ENCODE results near the gene KIAA0586.
A peak's percentile ranks its signal among the peaks of the same experiment; 100 is the strongest.

Gene KIAA0586

DNA sequence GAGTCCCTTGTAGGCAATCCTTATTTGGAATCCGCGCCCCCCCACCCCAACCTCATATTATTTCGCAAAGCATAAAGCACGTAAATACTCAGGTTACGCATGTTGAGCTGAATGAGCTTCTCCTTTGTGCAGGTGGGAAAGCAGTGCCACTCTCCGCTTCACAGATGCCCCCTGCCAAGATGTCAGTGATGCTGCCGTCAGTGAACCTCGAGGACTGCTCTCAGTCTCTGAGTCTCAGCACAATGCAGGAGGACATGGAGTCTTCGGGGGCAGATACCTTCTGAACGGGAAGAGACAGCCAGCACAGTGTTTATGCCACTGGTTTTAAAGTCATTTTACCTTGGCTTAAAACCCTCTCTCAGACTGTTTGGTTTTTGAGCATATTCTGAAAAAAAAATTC, 120.1 kb downstream of the KIAA0586 start:
- no peak overlapping the region for H3K14ac ChIP-seq (ENCODE audit: low read length in 2 of 2)
- H3K79me1 ChIP-seq (replicated peaks; ENCODE audit: low read length, poor library complexity, severe bottlenecking): no peaks in the 10 kb centered on the region
- no peak overlapping the region for H3K18ac ChIP-seq (ENCODE audit: low read depth in 1 of 2, low read length in 2 of 2)
- no peak overlapping the region for H3K4me2 ChIP-seq (ENCODE audit: low read length, poor library complexity, severe bottlenecking)
- no peak overlapping the region for H3K4ac ChIP-seq (ENCODE audit: low read depth in 1 of 2, low read length in 2 of 2)
- H2AFZ ChIP-seq (ENCODE audit: low read depth, low read length): no peak overlapping the region
- no peak for DNase-seq
- no peak overlapping the region for H3K27ac ChIP-seq (ENCODE audit: low read length, poor library complexity, severe bottlenecking)
- no peak overlapping the region for H3K23ac ChIP-seq (ENCODE audit: low read length in 2 of 2)
- peaks cover 0 to 8% of the 10 kb centered on the region in 2 experiments for H3K36me3 ChIP-seq (ENCODE audit: control insufficient read depth in 1 of 2, insufficient read depth in 2 of 2, low read depth in 1 of 2, low read length in 2 of 2)
- no peak overlapping the region for H3K9ac ChIP-seq (ENCODE audit: low read length)
- no peak overlapping the region for H3K4me3 ChIP-seq (ENCODE audit: insufficient read depth in 1 of 2, low read depth in 1 of 2, low read length in 2 of 2)
- no peak overlapping the region for H2BK15ac ChIP-seq (ENCODE audit: low read depth, poor library complexity, severe bottlenecking)
- no peak overlapping the region for H4K8ac ChIP-seq (ENCODE audit: low read length)
- H3K9me3 ChIP-seq (ENCODE audit: control insufficient read depth, low read length): no peaks in the 10 kb centered on the region
- peak overlapping the region in 1 of 2 experiments; percentile 71 for H2BK12ac ChIP-seq (ENCODE audit: low read length in 2 of 2)
- H2BK120ac ChIP-seq (ENCODE audit: low read depth, low read length): no peak overlapping the region
- no peak overlapping the region for H2AK5ac ChIP-seq (ENCODE audit: low read length, severe bottlenecking)
- 94% methylated on average over 9 of the region's 10 CpGs for WGBS
- H2BK5ac ChIP-seq (ENCODE audit: low read depth, low read length, poor library complexity, severe bottlenecking): no peak overlapping the region
- H3K27me3 ChIP-seq (ENCODE audit: control insufficient read depth in 1 of 2, insufficient read depth in 1 of 2, low read length in 2 of 2): no peaks in the 10 kb centered on the region
- no peak overlapping the region for H4K91ac ChIP-seq (ENCODE audit: low read length)
- no peaks in the 10 kb centered on the region for H3K4me1 ChIP-seq (ENCODE audit: control insufficient read depth, insufficient read depth, low read depth, low read length)

DNA sequence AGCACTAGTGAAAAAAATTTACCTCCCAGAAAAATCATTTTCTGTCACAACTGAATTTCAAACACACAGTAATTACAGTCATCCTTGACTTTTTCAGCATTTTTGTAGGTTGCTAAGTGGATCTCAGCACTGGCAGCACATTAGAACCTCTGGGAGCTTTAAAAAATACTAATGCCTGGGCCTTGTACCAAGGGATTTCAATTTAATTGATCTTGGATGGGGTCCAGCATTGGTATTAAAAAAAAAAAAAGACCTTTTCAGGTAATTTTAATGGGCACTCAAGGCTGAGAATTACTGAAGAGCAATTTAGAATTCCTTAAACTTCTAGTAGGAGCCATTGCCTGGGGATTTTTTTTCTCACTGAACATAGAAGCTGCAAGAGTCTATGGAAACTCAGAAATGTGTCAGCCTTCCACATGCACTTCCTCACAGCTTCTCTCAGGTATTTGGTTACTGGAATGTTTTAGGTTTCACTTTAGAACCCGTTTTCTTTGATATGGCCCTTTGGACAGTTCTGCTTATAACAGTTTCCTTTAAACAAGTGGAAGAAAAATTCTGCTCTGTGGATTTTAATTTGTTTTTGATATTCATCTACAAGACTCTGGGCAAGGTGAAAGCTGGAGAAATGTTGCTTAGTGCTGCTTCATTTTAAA, 121.7 kb downstream of the KIAA0586 start:
- 67% methylated on average over 1 of the region's 1 CpG for WGBS
- Histone ChIP-seq H3K23ac (ENCODE audit: low read length in 2 of 2) (no peak overlapping the region), H3K79me1 (replicated peaks; ENCODE audit: low read length, poor library complexity, severe bottlenecking) (no peaks in the 10 kb centered on the region), H4K8ac (ENCODE audit: low read length) (no peak overlapping the region), H3K9ac (ENCODE audit: low read length) (no peak overlapping the region), H3K4me1 (ENCODE audit: control insufficient read depth, insufficient read depth, low read depth, low read length) (no peaks in the 10 kb centered on the region), H3K4ac (ENCODE audit: low read depth in 1 of 2, low read length in 2 of 2) (no peak overlapping the region), H2BK15ac (ENCODE audit: low read depth, poor library complexity, severe bottlenecking) (no peak overlapping the region), H3K36me3 (ENCODE audit: control insufficient read depth in 1 of 2, insufficient read depth in 2 of 2, low read depth in 1 of 2, low read length in 2 of 2) (peaks cover 0 to 3% of the 10 kb centered on the region in 2 experiments), H3K4me2 (ENCODE audit: low read length, poor library complexity, severe bottlenecking) (no peak overlapping the region), H3K27me3 (ENCODE audit: control insufficient read depth in 1 of 2, insufficient read depth in 1 of 2, low read length in 2 of 2) (no peaks in the 10 kb centered on the region), H3K14ac (ENCODE audit: low read length in 2 of 2) (no peak overlapping the region), H3K27ac (ENCODE audit: low read length, poor library complexity, severe bottlenecking) (no peak overlapping the region), H3K9me3 (ENCODE audit: control insufficient read depth, low read length) (no peaks in the 10 kb centered on the region), H3K18ac (ENCODE audit: low read depth in 1 of 2, low read length in 2 of 2) (no peak overlapping the region), H2AK5ac (ENCODE audit: low read length, severe bottlenecking) (no peak overlapping the region), H2BK12ac (ENCODE audit: low read length in 2 of 2) (no peak overlapping the region), H4K91ac (ENCODE audit: low read length) (no peak overlapping the region), H3K4me3 (ENCODE audit: insufficient read depth in 1 of 2, low read depth in 1 of 2, low read length in 2 of 2) (no peak overlapping the region), H2BK5ac (ENCODE audit: low read depth, low read length, poor library complexity, severe bottlenecking) (no peak overlapping the region), H2BK120ac (ENCODE audit: low read depth, low read length) (no peak overlapping the region), H2AFZ (ENCODE audit: low read depth, low read length) (no peak overlapping the region)
- DNase-seq: no peak

DNA sequence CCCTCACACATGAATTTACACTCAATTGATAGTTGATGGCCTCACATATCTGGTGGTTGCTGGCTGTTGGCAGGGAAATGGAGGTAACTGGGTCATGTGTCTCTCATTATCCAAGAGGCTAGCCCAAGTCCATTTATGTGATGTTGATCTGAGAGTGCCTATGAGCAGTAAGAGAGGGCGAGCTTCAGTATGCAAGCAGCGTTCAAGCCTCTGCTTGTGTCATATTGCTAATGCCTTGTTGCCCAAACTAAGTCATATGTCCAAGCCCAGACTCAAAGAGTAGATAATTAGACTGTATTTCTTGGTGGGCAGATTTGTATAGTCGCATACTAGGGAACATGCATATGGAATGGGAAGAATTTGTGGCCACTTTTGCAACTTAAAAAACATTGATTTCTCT, 126.4 kb downstream of the KIAA0586 start:
- Histone ChIP-seq H3K36me3 (ENCODE audit: control insufficient read depth in 1 of 2, insufficient read depth in 2 of 2, low read depth in 1 of 2, low read length in 2 of 2) (no peaks in the 10 kb centered on the region), H3K27ac (ENCODE audit: low read length, poor library complexity, severe bottlenecking) (no peak overlapping the region), H3K14ac (ENCODE audit: low read length in 2 of 2) (no peak overlapping the region), H2BK12ac (ENCODE audit: low read length in 2 of 2) (no peak overlapping the region), H3K23ac (ENCODE audit: low read length in 2 of 2) (no peak overlapping the region), H4K8ac (ENCODE audit: low read length) (no peak overlapping the region), H2AK5ac (ENCODE audit: low read length, severe bottlenecking) (no peak overlapping the region), H3K4ac (ENCODE audit: low read depth in 1 of 2, low read length in 2 of 2) (no peak overlapping the region), H2AFZ (ENCODE audit: low read depth, low read length) (no peak overlapping the region), H4K91ac (ENCODE audit: low read length) (no peak overlapping the region), H3K4me2 (ENCODE audit: low read length, poor library complexity, severe bottlenecking) (no peak overlapping the region), H3K27me3 (ENCODE audit: control insufficient read depth in 1 of 2, insufficient read depth in 1 of 2, low read length in 2 of 2) (no peaks in the 10 kb centered on the region), H3K9ac (ENCODE audit: low read length) (no peak overlapping the region), H2BK5ac (ENCODE audit: low read depth, low read length, poor library complexity, severe bottlenecking) (no peak overlapping the region), H3K9me3 (ENCODE audit: control insufficient read depth, low read length) (no peaks in the 10 kb centered on the region), H2BK120ac (ENCODE audit: low read depth, low read length) (no peak overlapping the region), H3K79me1 (replicated peaks; ENCODE audit: low read length, poor library complexity, severe bottlenecking) (no peaks in the 10 kb centered on the region), H2BK15ac (ENCODE audit: low read depth, poor library complexity, severe bottlenecking) (no peak overlapping the region), H3K4me1 (ENCODE audit: control insufficient read depth, insufficient read depth, low read depth, low read length) (no peaks in the 10 kb centered on the region), H3K4me3 (ENCODE audit: insufficient read depth in 1 of 2, low read depth in 1 of 2, low read length in 2 of 2) (no peak overlapping the region), H3K18ac (ENCODE audit: low read depth in 1 of 2, low read length in 2 of 2) (no peak overlapping the region)
- DNase-seq: no peak
- 97% methylated on average over 3 of the region's 3 CpGs for WGBS

DNA sequence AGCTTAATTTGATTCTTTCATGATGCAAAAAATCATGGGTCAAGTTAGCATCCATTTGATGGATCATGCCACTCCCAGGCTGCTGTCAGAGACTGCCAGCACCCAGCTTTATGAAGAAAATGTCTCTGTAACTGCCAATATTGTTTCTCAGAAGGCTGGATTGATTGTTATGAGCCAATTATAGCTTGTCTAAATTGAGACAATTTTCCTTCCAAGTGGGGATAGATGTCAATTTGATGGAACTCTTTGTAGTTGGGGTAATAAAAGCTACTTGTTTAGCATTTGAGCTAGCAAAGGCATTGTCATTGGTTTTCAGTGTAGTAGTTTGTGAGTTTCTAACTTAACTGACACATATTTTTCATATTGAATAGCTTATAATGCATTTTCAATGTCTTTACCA, 128.1 kb downstream of the KIAA0586 start:
- Histone ChIP-seq H3K18ac (ENCODE audit: low read depth in 1 of 2, low read length in 2 of 2) (no peak overlapping the region), H3K79me1 (replicated peaks; ENCODE audit: low read length, poor library complexity, severe bottlenecking) (no peaks in the 10 kb centered on the region), H3K27me3 (ENCODE audit: control insufficient read depth in 1 of 2, insufficient read depth in 1 of 2, low read length in 2 of 2) (no peaks in the 10 kb centered on the region), H2AFZ (ENCODE audit: low read depth, low read length) (no peak overlapping the region), H3K4me1 (ENCODE audit: control insufficient read depth, insufficient read depth, low read depth, low read length) (no peaks in the 10 kb centered on the region), H3K23ac (ENCODE audit: low read length in 2 of 2) (no peak overlapping the region), H3K9me3 (ENCODE audit: control insufficient read depth, low read length) (no peaks in the 10 kb centered on the region), H3K27ac (ENCODE audit: low read length, poor library complexity, severe bottlenecking) (no peak overlapping the region), H2AK5ac (ENCODE audit: low read length, severe bottlenecking) (no peak overlapping the region), H3K14ac (ENCODE audit: low read length in 2 of 2) (no peak overlapping the region), H3K4ac (ENCODE audit: low read depth in 1 of 2, low read length in 2 of 2) (no peak overlapping the region), H3K4me3 (ENCODE audit: insufficient read depth in 1 of 2, low read depth in 1 of 2, low read length in 2 of 2) (no peak overlapping the region), H2BK12ac (ENCODE audit: low read length in 2 of 2) (no peak overlapping the region), H2BK15ac (ENCODE audit: low read depth, poor library complexity, severe bottlenecking) (no peak overlapping the region), H4K8ac (ENCODE audit: low read length) (no peak overlapping the region), H3K9ac (ENCODE audit: low read length) (no peak overlapping the region), H3K36me3 (ENCODE audit: control insufficient read depth in 1 of 2, insufficient read depth in 2 of 2, low read depth in 1 of 2, low read length in 2 of 2) (no peaks in the 10 kb centered on the region), H2BK120ac (ENCODE audit: low read depth, low read length) (no peak overlapping the region), H4K91ac (ENCODE audit: low read length) (no peak overlapping the region), H3K4me2 (ENCODE audit: low read length, poor library complexity, severe bottlenecking) (no peak overlapping the region), H2BK5ac (ENCODE audit: low read depth, low read length, poor library complexity, severe bottlenecking) (no peak overlapping the region)
- DNase-seq: no peak

Measured in mesenchymal stem cell (in vitro differentiated cells and primary cell).